H7 (cell line): ENCODE data around the gene KIFBP. TPM values are rescaled to one million over a fixed set of nuclear protein-coding genes. Genes with fewer than 3 reads are reported as not detected.

Source experiments
- DNase-seq: peaks from one replicate; pipeline ENCODE4 v3.0.0; 2012
- H3K27me3 ChIP-seq: 2 replicates; pipeline ENCODE4 v1.6.0; 2011; ENCODE audit warnings: mild to moderate bottlenecking, low read length; ENCODE audit not compliant: control insufficient read depth, insufficient read depth
- H3K36me3 ChIP-seq: replicated peaks from 2 replicates; pipeline ENCODE4 v1.5.1; 2011; ENCODE audit warnings: low read length; ENCODE audit not compliant: control insufficient read depth, insufficient read depth
- H3K4me3 ChIP-seq: 2 replicates; pipeline ENCODE4 v1.5.1; 2011; ENCODE audit warnings: low read depth, mild to moderate bottlenecking, control low read depth, low read length, moderate library complexity; ENCODE audit not compliant: insufficient read depth
- total RNA-seq: library from RNA; depleted of rRNA; stranded (reverse); fragments of >200 nt; shearing (Covaris generic); gene quantifications from 2 replicates; pipeline ENCODE4 v1.2.3, GENCODE V29; 2014

KIFBP gene
- total RNA-seq, 1 experiment from 2014 or later = 38.2 TPM

GRCh38 chr10:69051710-69052487, 63.3 kb downstream of the KIFBP start:
- Histone ChIP-seq H3K27me3 (no peaks in the 10 kb centered on the region), H3K36me3 (no peaks in the 10 kb centered on the region), H3K4me3 (no peak overlapping the region)
- peak; percentile 48 for DNase-seq

- no peaks in the 10 kb centered on the region for H3K27me3 ChIP-seq
Observed at GRCh38 chr10:69052736-69053135, 64.1 kb downstream of the KIFBP start.

GRCh38 chr10:69055241-69055640, 66.6 kb downstream of the KIFBP start:
- Histone ChIP-seq H3K4me3 (no peak overlapping the region), H3K27me3 (no peaks in the 10 kb centered on the region), H3K36me3 (no peaks in the 10 kb centered on the region)
- DNase-seq = no peak

More at GRCh38 chr10:69052736-69053135, 64.1 kb downstream of the KIFBP start:
- DNase-seq = no peak
- H3K4me3 ChIP-seq = no peak overlapping the region
- H3K36me3 ChIP-seq = no peaks in the 10 kb centered on the region

GRCh38 chr10:69056129-69056528, 67.5 kb downstream of the KIFBP start:
- Histone ChIP-seq H3K27me3 (no peaks in the 10 kb centered on the region), H3K36me3 (no peaks in the 10 kb centered on the region), H3K4me3 (no peak overlapping the region)
- no peak for DNase-seq

- no peaks in the 10 kb centered on the region for H3K27me3 ChIP-seq
- no peaks in the 10 kb centered on the region for H3K36me3 ChIP-seq
- no peak for DNase-seq
- no peak overlapping the region for H3K4me3 ChIP-seq
Observed at GRCh38 chr10:69056536-69057260, 68.1 kb downstream of the KIFBP start.

- Histone ChIP-seq H3K27me3 (no peaks in the 10 kb centered on the region), H3K4me3 (no peak overlapping the region), H3K36me3 (no peaks in the 10 kb centered on the region)
- peak; percentile 57 for DNase-seq
Observed at GRCh38 chr10:69057261-69057950, 68.8 kb downstream of the KIFBP start.

GRCh38 chr10:69057951-69058297, 69.3 kb downstream of the KIFBP start:
- DNase-seq = no peak
- H3K27me3 ChIP-seq = no peaks in the 10 kb centered on the region
- H3K4me3 ChIP-seq = no peak overlapping the region
- no peaks in the 10 kb centered on the region for H3K36me3 ChIP-seq

GRCh38 chr10:69060127-69060798, 71.7 kb downstream of the KIFBP start:
- H3K4me3 ChIP-seq = no peak overlapping the region
- no peaks in the 10 kb centered on the region for H3K36me3 ChIP-seq
- DNase-seq = no peak
- H3K27me3 ChIP-seq = no peaks in the 10 kb centered on the region

GRCh38 chr10:69061305-69062161, 72.9 kb downstream of the KIFBP start:
- Histone ChIP-seq H3K27me3 (no peaks in the 10 kb centered on the region; the same call in 1 of the 2 replicates), H3K36me3 (no peaks in the 10 kb centered on the region), H3K4me3 (no peak overlapping the region)
- DNase-seq = no peak

GRCh38 chr10:69062901-69063300, 74.3 kb downstream of the KIFBP start:
- no peak for DNase-seq
- no peaks in the 10 kb centered on the region for H3K36me3 ChIP-seq
- no peaks in the 10 kb centered on the region; the same call in 1 of the 2 replicates for H3K27me3 ChIP-seq
- H3K4me3 ChIP-seq = no peak overlapping the region

- no peak for DNase-seq
Observed at GRCh38 chr10:69064762-69065328, 76.2 kb downstream of the KIFBP start.

GRCh38 chr10:69065406-69066361, 77.1 kb downstream of the KIFBP start:
- no peaks in the 10 kb centered on the region; the same call in 1 of the 2 replicates for H3K27me3 ChIP-seq
- no peaks in the 10 kb centered on the region for H3K36me3 ChIP-seq
- H3K4me3 ChIP-seq = no peak overlapping the region
- DNase-seq = no peak

More at GRCh38 chr10:69064762-69065328, 76.2 kb downstream of the KIFBP start:
- Histone ChIP-seq H3K36me3 (no peaks in the 10 kb centered on the region), H3K27me3 (no peaks in the 10 kb centered on the region; the same call in 1 of the 2 replicates), H3K4me3 (no peak overlapping the region)
